Middle frontal gyrus (tissue), 1 donor: ENCODE measurements around the gene PMM2.
"Not testable (repeated sequence)": the region's sequence is repeated elsewhere in the genome, so short reads cannot be mapped to it uniquely, and the experiment has no call there.

Source experiments
- DNase-seq: peaks from one replicate; pipeline ENCODE4 v3.0.0-alpha.2; 2015; ENCODE audit warnings: low spot score; ENCODE audit errors: extremely low spot score

Gene PMM2

DNA sequence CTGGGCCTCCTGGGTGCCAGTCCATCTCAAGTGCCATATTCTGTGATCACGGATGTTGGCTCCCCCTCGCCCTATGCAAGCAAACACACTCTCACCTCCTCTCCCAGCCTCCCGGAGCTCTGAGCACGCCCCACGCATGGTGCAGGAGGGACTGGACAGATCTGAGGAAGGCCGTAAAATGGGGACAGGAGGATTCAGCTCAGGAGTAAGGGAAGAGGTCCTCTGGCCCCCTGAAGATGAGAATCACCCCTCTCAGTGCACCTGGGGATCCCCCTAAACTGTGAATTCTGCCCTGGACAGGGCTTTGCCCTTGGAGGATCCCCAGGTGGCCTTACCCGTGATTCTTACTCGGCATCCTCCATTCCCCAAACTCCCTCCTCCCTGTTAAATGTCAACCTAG, 15.8 kb upstream of the PMM2 start:
- DNase-seq, result no peak

DNA sequence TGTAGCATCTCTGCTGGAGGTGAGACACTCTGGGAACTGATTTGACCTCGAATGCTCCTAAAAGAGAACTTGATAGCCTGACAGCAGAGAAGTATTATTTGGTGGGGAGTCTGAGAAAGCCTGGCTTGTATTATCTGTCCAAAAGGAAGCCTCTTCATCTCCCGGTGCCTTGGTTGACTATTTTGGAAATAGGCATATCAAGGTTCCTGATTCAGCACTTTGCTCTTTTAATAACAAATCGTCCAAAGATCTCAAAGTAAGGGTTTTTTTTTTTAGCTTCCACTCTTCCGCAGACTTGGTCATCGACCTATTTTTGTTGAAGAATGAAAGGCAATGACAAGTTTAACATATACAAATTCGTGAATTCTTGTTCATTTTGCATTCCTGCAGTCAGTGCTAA, 15.0 kb upstream of the PMM2 start:
- no peak for DNase-seq

DNA sequence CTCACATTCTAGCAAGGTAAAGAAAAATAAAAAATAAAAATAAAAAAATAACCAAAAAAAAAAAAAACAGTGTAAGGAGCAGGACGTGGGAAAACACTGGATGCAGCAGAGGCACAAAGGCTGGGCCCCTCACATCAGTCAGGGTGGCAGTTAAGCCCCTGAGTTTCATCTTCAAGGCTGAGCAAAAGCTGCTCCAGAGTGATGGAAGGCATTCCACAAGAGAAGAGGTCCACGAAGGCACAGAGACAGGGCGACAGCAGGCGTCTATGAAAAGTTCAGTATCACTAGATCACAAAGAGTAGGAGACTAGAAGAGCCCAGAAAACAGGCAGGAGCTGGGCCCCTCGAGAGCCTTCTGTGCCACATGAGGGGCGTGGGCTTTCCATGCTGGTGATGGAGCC, 12.2 kb upstream of the PMM2 start:
- DNase-seq, result no peak

- DNase-seq, result not testable (repeated sequence)
These were observed 11.3 kb upstream of the PMM2 start for GRCh38 chr16:8786316-8786715.

- no peak for DNase-seq
These were observed 9.0 kb upstream of the PMM2 start for GRCh38 chr16:8788578-8789172.

DNA sequence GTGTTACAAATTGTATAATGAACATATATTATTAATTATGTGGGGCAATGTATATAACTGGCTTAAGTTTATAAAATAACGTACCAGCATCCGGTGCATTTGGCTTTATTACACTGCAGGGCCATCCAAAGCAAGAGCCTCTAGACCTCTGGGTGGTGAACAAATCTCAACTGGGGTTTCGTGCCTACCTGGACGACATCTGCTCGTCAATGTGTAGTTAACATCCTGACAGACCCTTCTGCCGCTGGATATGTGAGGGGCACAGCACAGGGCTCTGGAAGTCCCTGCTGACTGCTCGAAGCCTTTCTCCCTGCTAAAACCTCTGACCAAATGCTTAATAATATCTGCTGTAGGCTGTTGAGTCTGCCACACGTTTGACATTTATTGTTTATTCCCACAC, 2.5 kb upstream of the PMM2 start:
- DNase-seq, result no peak

GRCh38 chr16:8795818-8796217, 1.8 kb upstream of the PMM2 start:
- no peak for DNase-seq

- DNase-seq, result no peak
These were observed 923 bp upstream of the PMM2 start for GRCh38 chr16:8796469-8797363.

DNA sequence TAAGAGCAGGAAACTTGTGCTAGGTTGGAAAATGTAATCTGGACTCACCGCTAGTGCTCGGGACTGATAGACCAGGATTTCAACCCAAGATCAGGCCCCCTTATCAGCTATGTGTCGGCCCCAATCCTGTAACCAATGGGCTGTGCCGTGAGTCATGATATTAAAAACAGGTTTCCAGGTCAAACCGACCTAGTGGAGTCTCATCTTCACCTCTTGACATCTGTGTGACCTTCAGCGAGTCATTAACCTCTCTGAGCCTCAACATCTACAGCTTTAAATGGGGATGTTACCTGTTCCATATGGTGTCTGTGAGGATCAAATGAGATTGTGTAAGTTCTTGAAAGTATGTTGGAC, 512 bp downstream of the PMM2 start:
- no peak for DNase-seq

DNA sequence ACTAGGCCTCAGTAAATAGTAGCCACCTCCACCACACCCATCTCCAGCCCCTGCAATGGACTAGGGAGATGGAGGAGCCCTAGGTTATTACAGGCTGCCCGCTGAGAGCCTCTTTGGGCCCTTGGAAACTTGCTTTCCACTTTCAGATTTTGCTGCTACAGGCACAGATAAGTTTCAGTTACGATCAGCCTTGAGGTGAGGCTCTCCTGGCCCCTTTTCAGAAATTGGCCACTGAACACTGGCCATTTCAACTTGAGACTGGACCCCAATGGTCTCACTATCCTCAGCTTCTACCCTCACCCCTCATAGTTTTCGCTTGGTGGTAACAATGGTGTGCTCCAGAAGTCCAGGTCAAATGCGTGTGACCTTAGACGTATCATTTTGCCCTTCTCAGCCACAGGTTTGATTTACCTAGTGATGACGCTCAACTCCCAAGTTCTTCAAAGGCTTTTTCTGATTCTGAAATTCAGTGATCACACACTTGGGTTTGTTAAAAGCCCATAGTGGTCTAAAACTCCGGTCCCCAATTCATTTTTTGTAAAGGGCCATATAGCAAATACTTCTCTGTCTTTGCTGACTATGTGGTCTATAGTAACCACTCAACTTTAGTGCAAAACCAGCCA, 1.0 kb downstream of the PMM2 start:
- DNase-seq, result no peak

DNA sequence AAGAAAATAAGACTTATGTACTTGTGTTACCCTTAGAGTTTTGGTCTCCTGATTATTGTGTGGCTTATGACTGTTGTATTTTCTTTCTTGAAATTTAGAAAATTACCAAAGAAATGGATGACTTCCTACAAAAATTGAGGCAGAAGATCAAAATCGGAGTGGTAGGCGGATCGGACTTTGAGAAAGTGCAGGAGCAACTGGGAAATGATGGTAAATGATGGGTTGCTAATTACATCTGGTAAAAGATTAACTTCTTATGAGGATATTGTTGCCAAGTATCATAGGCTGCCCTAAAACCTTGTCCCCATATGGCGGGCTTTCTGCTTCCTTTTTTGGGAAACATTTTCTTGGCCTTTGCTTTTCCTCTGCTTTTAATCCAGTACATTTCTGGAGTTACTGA, 4.1 kb downstream of the PMM2 start:
- DNase-seq, result no peak

- DNase-seq, result not testable (repeated sequence)
These were observed 6.1 kb downstream of the PMM2 start for GRCh38 chr16:8803733-8804132.

- no peak for DNase-seq
These were observed 6.7 kb downstream of the PMM2 start for GRCh38 chr16:8804313-8804712.

DNA sequence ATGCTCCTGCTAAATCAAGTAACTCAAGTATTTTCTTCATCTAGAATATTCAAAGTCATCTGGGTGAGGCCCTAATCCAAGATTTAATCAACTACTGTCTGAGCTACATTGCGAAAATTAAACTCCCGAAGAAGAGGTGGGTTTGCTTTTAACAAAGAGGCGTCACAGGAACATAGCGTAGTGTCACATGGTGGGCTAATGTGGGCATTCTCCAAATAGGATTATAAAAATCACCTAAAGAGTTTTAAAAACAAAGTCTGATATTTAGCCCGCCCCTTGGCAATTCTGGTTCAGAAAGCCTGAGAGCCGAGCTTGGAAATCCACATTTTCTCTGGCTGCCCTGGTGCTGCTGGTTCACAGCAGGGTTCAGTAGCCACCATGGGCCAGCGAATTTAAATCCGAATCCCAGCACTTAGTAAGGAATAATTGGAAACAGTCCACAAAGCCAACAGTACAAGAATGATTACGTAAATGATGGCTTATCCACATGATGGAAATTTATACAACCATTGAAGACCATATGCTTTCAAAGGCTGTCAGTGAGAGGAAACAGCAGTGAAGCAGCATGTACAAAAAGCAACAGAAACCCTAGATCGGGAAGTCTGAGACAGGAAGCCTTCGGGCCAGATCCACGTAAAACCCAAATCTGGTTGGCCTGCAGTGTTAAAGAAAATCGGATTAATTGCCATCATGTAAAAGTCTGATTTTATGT, 8.8 kb downstream of the PMM2 start:
- DNase-seq, result no peak

DNA sequence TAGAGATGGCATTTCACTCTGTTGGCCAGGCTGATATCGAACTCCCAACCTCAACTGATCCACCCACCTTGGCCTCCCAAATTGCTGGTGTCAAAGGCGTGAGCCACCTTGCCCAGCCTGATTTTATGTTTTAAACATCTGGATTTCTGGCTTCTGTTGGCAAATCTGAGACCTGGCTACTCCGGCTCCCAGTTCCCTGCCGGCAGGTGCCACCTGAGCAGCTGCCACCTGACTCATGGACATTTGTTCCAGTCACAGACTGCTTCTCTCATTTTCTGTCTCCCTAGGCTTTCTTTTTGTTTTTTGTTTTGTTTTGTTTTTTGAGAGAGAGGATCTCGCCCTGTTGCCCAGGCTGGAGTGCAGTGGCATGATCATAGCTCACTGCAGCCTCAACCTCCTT, 9.6 kb downstream of the PMM2 start:
- DNase-seq, result no peak

GRCh38 chr16:8808009-8808408, 10.4 kb downstream of the PMM2 start:
- no peak for DNase-seq

GRCh38 chr16:8808613-8809353, 11.1 kb downstream of the PMM2 start:
- no peak for DNase-seq

GRCh38 chr16:8812162-8812843, 14.7 kb downstream of the PMM2 start:
- DNase-seq, result no peak

DNA sequence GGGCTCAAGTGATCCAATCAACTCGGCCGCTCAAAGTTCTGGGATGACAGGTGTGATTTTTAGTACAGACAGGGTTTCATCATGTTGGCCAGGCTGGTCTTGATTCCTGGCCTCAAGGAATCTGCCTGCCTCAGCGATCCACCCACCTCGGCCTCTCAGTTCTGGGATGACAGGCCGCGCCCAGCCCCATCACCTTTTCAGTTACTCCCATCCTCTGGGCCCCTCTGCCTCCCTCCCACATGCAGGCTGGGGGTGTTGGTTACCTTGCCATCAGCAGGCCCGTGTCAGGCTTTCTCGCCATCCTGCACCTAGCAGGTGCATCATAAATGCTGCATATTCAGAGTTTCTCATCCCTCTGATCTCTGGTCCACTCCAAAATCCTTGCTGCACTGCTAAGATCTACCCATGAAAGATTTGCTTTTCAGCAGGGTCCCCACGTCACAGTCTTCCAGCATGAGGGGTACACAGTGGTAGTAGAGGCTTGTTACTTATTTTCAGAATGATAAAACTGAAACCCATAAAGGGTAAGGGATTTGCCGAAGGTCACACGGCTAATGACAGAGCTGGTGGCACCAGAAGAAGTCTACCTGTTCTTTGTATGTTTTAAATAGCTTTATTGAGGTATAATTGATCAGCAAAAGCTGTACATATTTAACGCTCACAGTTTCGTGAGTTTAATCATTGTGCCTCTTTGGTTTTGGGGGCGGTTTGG, 16.6 kb downstream of the PMM2 start:
- DNase-seq, result no peak
